Lower leg skin (tissue), 4 donors: ENCODE results near the gene FLT1. TPM values are rescaled to one million over a fixed set of nuclear protein-coding genes. Genes with fewer than 3 reads are reported as not detected.

Experiments
- DNase-seq, 2 donors: peaks; one replicate each; pipeline ENCODE4 v3.0.0-alpha.2; 2019; ENCODE audit warnings: low spot score in 2 of 2
- H3K4me3 ChIP-seq: fragments of 200-600 bp; sonication (generic); 2 replicates; pipeline ENCODE4 v1.5.1; 2017; ENCODE audit warnings: mild to moderate bottlenecking, low read depth; ENCODE audit not compliant: poor library complexity, severe bottlenecking
- POLR2A ChIP-seq, 2 donors: fragments of 450-650 bp; IDR thresholded peaks; one replicate each; pipeline ENCODE4 v1.6.1; 2016 to 2017; ENCODE audit warnings: antibody characterized with exemption in 2 of 2, mild to moderate bottlenecking in 1 of 2, moderate library complexity in 1 of 2
- WGBS, 2 donors: methylation state at CpG; one replicate each; pipeline ENCODE4 v1.1.5; 2018; 5-methylcytosine and 5-hydroxymethylcytosine counted together
- intact Hi-C: fragments of 100-400 bp; cut with DNase I; formaldehyde crosslinking; loops from one replicate; pipeline ENCODE4 v1.15.0; 2023; ENCODE audit warnings: low total_unique reads
- total RNA-seq, 4 donors: library from RNA; depleted of rRNA; stranded (reverse); fragments of >200 nt; gene quantifications; one replicate each; pipeline ENCODE4 v1.1.0, GENCODE V29; 2016
- TF ChIP-seq, protein P1 (sequence below), 3 donors: fragments of 450-650 bp; IDR thresholded peaks; one replicate each; pipeline ENCODE4 v1.5.1; 2016; ENCODE audit warnings: antibody characterized with exemption in 3 of 3, mild to moderate bottlenecking in 3 of 3, moderate library complexity in 2 of 3

FLT1 gene
- total RNA-seq, 4 donors from 2014 or later = 5.3 to 16.3 (median 9.7) TPM

DNA sequence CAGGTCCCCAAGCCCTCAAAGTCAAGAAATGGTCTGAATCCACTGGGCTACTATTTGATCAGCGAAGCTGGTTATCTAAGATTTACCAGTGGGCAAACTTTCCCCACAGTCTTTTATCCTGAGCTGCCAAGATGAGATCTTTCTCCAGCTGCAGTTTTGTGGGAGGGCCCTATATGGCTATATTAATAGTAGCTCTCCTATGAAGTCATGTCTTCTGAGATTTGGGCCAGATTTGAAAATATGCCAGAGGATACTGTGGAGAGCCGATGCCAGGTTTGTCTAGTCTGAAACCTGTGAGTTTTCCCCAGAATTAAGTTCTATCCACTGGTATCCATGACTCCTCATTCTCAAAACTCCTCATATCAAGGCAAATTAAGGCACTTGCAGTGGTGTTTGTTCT is 173.2 kb downstream of the FLT1 start:
- no peak overlapping the region for H3K4me3 ChIP-seq
- TF ChIP-seq, protein P1, sequence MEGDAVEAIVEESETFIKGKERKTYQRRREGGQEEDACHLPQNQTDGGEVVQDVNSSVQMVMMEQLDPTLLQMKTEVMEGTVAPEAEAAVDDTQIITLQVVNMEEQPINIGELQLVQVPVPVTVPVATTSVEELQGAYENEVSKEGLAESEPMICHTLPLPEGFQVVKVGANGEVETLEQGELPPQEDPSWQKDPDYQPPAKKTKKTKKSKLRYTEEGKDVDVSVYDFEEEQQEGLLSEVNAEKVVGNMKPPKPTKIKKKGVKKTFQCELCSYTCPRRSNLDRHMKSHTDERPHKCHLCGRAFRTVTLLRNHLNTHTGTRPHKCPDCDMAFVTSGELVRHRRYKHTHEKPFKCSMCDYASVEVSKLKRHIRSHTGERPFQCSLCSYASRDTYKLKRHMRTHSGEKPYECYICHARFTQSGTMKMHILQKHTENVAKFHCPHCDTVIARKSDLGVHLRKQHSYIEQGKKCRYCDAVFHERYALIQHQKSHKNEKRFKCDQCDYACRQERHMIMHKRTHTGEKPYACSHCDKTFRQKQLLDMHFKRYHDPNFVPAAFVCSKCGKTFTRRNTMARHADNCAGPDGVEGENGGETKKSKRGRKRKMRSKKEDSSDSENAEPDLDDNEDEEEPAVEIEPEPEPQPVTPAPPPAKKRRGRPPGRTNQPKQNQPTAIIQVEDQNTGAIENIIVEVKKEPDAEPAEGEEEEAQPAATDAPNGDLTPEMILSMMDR (IDR thresholded peaks at IDR 0.05) = no peak
- TF ChIP-seq POLR2A (IDR thresholded peaks at IDR 0.05) = no peak
- no peak for DNase-seq
- intact Hi-C loops = loop anchor here (10.0 kb wide), 1 partner anchor 473 kb away; no protein-coding TSS in a partner anchor
- 77 to 94% methylated on average over 2 of the region's 2 CpGs for WGBS, 2 donors

DNA sequence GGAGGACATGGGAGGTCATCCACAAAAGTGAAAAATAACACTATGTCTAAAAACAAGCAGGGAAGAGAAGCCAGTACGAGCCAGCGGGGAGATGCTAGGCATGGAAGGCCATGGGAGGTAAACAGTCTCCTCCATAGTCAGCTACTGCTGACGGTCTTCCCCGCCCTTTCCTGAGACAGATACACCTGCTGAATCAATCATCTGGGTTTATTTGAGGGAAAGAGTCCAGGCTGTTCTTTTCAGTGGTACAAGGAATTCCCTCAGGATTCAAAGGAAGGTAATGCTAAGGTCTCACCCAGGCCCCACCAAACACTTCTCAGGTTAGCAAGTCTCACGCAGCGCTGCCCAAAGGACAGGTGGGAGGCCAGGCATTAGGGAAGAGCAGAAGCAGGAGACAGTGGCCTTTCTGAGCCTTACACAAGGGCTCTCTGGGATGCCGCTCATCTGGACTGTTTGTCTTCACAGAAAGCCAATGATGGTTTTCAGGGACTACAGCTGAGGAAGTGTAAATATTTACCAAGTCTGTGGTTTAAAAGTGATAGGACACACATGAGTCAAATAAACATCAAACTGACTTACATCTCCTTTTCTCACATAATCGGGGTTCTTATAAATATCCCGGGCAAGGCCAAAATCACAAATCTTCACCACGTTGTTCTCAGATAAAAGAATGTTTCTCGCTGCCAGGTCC is 173.9 kb downstream of the FLT1 start:
- no peak for TF ChIP-seq POLR2A (IDR thresholded peaks at IDR 0.05)
- TF ChIP-seq, protein P1 (IDR thresholded peaks at IDR 0.05) = no peak
- 87 to 88% methylated on average over 11 of the region's 11 CpGs for WGBS, 2 donors
- H3K4me3 ChIP-seq = no peak overlapping the region
- intact Hi-C loops = loop anchor here (10.0 kb wide), 1 partner anchor 474 kb away; no protein-coding TSS in a partner anchor
- DNase-seq = no peak

DNA sequence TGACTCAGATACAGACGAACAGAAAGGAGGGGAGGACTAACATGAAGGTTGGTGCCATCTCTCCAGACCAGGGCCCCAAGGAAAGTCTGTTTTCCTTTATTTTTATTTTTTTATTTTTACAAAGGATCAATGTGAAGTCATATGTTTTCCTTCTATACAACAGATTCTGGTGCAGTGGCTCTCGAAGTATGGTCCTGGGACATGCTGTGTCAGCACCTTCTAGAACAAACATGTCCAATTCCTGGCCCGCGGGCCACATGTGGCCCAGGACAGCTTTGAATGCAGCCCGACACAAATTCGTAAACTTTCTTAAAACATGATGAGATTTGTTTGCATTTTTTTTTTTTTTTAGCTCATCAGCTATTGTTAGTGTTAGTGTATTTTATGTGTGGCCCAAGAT is 174.7 kb downstream of the FLT1 start:
- WGBS, 2 donors = 88 to 89% methylated on average over 6 of the region's 6 CpGs
- H3K4me3 ChIP-seq = no peak overlapping the region
- intact Hi-C loops = loop anchor here (10.0 kb wide), 1 partner anchor 475 kb away; no protein-coding TSS in a partner anchor
- no peak for DNase-seq
- TF ChIP-seq, protein P1 (IDR thresholded peaks at IDR 0.05) = no peak
- no peak for TF ChIP-seq POLR2A (IDR thresholded peaks at IDR 0.05)

DNA sequence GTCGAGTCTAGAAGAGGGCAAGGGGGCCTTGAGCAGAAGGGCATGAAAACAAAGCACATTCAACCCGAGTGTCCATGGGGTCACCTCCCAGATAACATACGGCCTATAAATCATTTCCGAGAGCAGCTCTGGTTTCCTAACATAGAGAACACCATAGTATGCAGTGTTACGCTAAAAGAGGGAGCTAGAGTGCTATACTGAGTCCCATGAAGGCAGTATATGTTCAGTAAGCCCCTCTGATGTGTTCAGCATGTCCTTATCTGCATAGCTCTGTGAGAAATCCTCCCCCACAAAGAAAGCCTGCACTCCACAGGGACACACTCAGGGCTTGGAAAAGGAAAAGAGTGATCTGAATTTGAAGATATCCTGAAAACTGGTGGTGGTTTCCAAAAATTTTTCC is 175.4 kb downstream of the FLT1 start:
- no peak for TF ChIP-seq POLR2A (IDR thresholded peaks at IDR 0.05)
- TF ChIP-seq, protein P1 (IDR thresholded peaks at IDR 0.05) = no peak
- intact Hi-C loops = no loop called here
- WGBS, 2 donors = 83 to 88% methylated on average over 5 of the region's 5 CpGs
- H3K4me3 ChIP-seq = no peak overlapping the region
- DNase-seq = no peak

DNA sequence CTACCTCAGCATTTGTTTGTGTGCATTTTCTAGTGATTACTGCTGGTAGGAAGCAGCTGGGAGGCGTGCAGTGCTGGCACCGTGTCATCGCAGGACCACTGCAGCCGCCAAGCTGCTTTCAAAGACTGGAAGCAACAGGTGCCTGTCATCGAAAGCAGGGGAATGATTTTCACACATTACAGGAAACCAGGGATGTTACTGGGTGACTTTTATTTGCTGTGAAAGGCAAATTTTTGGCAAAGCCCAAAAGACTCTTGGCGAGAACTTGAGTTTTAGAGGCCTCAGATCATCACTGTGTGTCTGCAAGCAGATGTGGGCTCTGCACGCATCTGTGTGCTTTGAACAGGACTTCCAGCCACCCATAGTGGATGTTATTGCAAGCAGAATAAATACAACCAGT is 176.4 kb downstream of the FLT1 start:
- DNase-seq = no peak
- TF ChIP-seq, protein P1 (IDR thresholded peaks at IDR 0.05) = no peak
- no peak for TF ChIP-seq POLR2A (IDR thresholded peaks at IDR 0.05)
- 69 to 85% methylated on average over 7 of the region's 7 CpGs for WGBS, 2 donors
- intact Hi-C loops = no loop called here
- H3K4me3 ChIP-seq = no peak overlapping the region

DNA sequence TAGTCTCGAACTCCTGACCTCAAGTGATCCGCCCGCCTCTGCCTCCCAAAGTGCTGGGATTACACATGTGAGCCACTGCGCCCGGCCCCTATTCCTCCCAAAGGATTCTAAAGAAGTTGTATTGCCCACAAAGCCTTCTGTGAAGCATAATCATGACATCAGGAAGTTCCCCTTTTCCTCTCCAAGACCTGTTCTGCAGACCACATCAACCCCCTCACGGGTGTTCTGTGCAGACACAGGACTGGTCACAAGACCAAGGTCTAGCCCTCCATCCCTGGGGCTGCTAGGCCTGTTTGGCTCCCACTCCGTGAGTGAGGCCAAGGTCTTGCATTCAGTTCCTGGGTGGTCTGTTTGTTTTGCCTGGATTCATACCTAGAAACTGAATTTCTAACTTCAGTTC is 178.1 kb downstream of the FLT1 start:
- TF ChIP-seq, protein P1 (IDR thresholded peaks at IDR 0.05) = no peak
- no peak for TF ChIP-seq POLR2A (IDR thresholded peaks at IDR 0.05)
- 84 to 94% methylated on average over 7 of the region's 7 CpGs for WGBS, 2 donors
- no peak for DNase-seq
- no peak overlapping the region for H3K4me3 ChIP-seq
- intact Hi-C loops = no loop called here
